Panc1 (cell line): Measurements from ENCODE around the gene SLC25A45. TPM values are rescaled to one million over a fixed set of nuclear protein-coding genes. Genes with fewer than 3 reads are reported as not detected.

Experiments used
- ATAC-seq: fragments of 200-7000 bp; cut with Tn5 transposase; 2 replicates; pipeline ENCODE4 v1.9.1; 2020; ENCODE audit warnings: mild to moderate bottlenecking, moderate library complexity
- BruUV-seq: library from RNA; stranded (reverse); fragments of 400-500 nt; replicated peaks from 2 replicates; lab custom pipeline; 2021; lab: Mats Ljungman, UMichigan
- CTCF ChIA-PET: fragments of 300-600 bp; sonication (Branson Sonifier 250); formaldehyde crosslinking; loops from one replicate; lab custom pipeline; 2022; ENCODE audit warnings: antibody characterized with exemption; lab: Charles Lee
- POLR2A ChIA-PET: fragments of 300-600 bp; sonication (Branson Sonifier 250); formaldehyde crosslinking; loops from one replicate; lab custom pipeline; 2022; ENCODE audit warnings: antibody characterized with exemption; lab: Charles Lee
- DNase-seq: peaks from one replicate; pipeline ENCODE4 v3.0.0-alpha.2; 2010; ENCODE audit warnings: low read depth, low spot score
- H3K27ac ChIP-seq: 2 replicates; pipeline ENCODE4 v1.5.1; 2011; ENCODE audit warnings: mild to moderate bottlenecking, low read length, inconsistent platforms
- H3K27me3 ChIP-seq: fragments of 200-500 bp; sonication (Bioruptor generic); 2 replicates; pipeline ENCODE4 v1.6.0; 2014; ENCODE audit warnings: low read length, inconsistent platforms; ENCODE audit not compliant: control insufficient read depth, insufficient read depth
- H3K36me3 ChIP-seq: fragments of 200-500 bp; sonication (Bioruptor generic); 2 replicates; pipeline ENCODE4 v1.5.1; 2014; ENCODE audit warnings: inconsistent platforms, mild to moderate bottlenecking, low read length, moderate library complexity; ENCODE audit not compliant: control insufficient read depth, insufficient read depth
- H3K4me1 ChIP-seq: 2 replicates; pipeline ENCODE4 v1.5.1; 2011; ENCODE audit warnings: inconsistent platforms, mild to moderate bottlenecking, low read length, moderate library complexity; ENCODE audit not compliant: control insufficient read depth, insufficient read depth
- H3K4me3 ChIP-seq, 2 experiments: 2 replicates each; pipeline ENCODE4 v1.5.1; 2011 to 2012; ENCODE audit warnings: low read depth in 2 of 2, low read length in 2 of 2, mild to moderate bottlenecking in 2 of 2, inconsistent platforms in 1 of 2, moderate library complexity in 1 of 2
- H3K9me3 ChIP-seq: fragments of 200-500 bp; sonication (Bioruptor generic); 2 replicates; pipeline ENCODE4 v1.5.1; 2014; ENCODE audit warnings: low read depth, mild to moderate bottlenecking, inconsistent platforms, low read length, moderate library complexity; ENCODE audit not compliant: control insufficient read depth, insufficient read depth
- POLR2AphosphoS5 ChIP-seq: IDR thresholded peaks from 2 replicates; pipeline ENCODE4 v1.6.1; 2012; ENCODE audit warnings: mild to moderate bottlenecking, low read depth, low read length, moderate library complexity
- SIN3A ChIP-seq: IDR thresholded peaks from 2 replicates; pipeline ENCODE4 v1.6.1; 2012; ENCODE audit warnings: low read depth, mild to moderate bottlenecking, low read length, moderate library complexity, borderline replicate concordance; ENCODE audit not compliant: insufficient read depth
- TCF7L2 ChIP-seq: IDR thresholded peaks from 2 replicates; pipeline ENCODE4 v1.6.1; 2011; ENCODE audit warnings: mild to moderate bottlenecking, low read depth, low read length, inconsistent platforms
- in situ Hi-C: cut with HindIII; loops from 2 replicates; pipeline ENCODE4 v1.10.0; 2016; ENCODE audit warnings: low sequenced_read_pairs, low pct_unique_long_range_greater_than_20kb
- intact Hi-C: fragments of 100-400 bp; cut with micrococcal nuclease; formaldehyde crosslinking; loops from one replicate; pipeline ENCODE4 v1.10.0; 2022; ENCODE audit not compliant: unreplicated experiment
- total RNA-seq: library from RNA; stranded (reverse); gene quantifications from one replicate; pipeline ENCODE4 v1.2.1, GENCODE V29; 2021; ENCODE audit not compliant: unreplicated experiment
- TF ChIP-seq, protein P1 (sequence below), 2 experiments: IDR thresholded peaks; 2 replicates each; pipeline ENCODE4 v1.6.1; 2011 to 2012; ENCODE audit warnings: low read depth in 2 of 2, control low read depth in 1 of 2, low read length in 1 of 2, mild to moderate bottlenecking in 1 of 2, moderate library complexity in 1 of 2; ENCODE audit not compliant: insufficient read depth in 1 of 2
- TF ChIP-seq, protein P2 (sequence below): fragments of 450-650 bp; IDR thresholded peaks from 2 replicates; pipeline ENCODE4 v1.5.1; 2017; ENCODE audit warnings: mild to moderate bottlenecking

Gene SLC25A45
- total RNA-seq, 1 experiment from 2014 or later = 9.8 TPM

GRCh38 chr11:65330544-65330943 is 51.9 kb downstream of the SLC25A45 start:
- ATAC-seq = no peak
- no peaks in the 10 kb centered on the region for H3K9me3 ChIP-seq
- no TSS peak for BruUV-seq
- no peaks in the 10 kb centered on the region for H3K27me3 ChIP-seq
- DNase-seq = no peak
- POLR2A ChIA-PET = interaction anchor here (1.4 kb wide), 1 partner anchor 14 kb away, joined by 10 read pairs; no protein-coding TSS in a partner anchor
- TF ChIP-seq TCF7L2 = no peak
- TF ChIP-seq, protein P1, sequence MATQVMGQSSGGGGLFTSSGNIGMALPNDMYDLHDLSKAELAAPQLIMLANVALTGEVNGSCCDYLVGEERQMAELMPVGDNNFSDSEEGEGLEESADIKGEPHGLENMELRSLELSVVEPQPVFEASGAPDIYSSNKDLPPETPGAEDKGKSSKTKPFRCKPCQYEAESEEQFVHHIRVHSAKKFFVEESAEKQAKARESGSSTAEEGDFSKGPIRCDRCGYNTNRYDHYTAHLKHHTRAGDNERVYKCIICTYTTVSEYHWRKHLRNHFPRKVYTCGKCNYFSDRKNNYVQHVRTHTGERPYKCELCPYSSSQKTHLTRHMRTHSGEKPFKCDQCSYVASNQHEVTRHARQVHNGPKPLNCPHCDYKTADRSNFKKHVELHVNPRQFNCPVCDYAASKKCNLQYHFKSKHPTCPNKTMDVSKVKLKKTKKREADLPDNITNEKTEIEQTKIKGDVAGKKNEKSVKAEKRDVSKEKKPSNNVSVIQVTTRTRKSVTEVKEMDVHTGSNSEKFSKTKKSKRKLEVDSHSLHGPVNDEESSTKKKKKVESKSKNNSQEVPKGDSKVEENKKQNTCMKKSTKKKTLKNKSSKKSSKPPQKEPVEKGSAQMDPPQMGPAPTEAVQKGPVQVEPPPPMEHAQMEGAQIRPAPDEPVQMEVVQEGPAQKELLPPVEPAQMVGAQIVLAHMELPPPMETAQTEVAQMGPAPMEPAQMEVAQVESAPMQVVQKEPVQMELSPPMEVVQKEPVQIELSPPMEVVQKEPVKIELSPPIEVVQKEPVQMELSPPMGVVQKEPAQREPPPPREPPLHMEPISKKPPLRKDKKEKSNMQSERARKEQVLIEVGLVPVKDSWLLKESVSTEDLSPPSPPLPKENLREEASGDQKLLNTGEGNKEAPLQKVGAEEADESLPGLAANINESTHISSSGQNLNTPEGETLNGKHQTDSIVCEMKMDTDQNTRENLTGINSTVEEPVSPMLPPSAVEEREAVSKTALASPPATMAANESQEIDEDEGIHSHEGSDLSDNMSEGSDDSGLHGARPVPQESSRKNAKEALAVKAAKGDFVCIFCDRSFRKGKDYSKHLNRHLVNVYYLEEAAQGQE (IDR thresholded peaks at IDR 0.05; ENCODE audit: insufficient read depth in 1 of 2, low read depth in 2 of 2, low read length in 1 of 2) = no peak
- TF ChIP-seq, protein P2, sequence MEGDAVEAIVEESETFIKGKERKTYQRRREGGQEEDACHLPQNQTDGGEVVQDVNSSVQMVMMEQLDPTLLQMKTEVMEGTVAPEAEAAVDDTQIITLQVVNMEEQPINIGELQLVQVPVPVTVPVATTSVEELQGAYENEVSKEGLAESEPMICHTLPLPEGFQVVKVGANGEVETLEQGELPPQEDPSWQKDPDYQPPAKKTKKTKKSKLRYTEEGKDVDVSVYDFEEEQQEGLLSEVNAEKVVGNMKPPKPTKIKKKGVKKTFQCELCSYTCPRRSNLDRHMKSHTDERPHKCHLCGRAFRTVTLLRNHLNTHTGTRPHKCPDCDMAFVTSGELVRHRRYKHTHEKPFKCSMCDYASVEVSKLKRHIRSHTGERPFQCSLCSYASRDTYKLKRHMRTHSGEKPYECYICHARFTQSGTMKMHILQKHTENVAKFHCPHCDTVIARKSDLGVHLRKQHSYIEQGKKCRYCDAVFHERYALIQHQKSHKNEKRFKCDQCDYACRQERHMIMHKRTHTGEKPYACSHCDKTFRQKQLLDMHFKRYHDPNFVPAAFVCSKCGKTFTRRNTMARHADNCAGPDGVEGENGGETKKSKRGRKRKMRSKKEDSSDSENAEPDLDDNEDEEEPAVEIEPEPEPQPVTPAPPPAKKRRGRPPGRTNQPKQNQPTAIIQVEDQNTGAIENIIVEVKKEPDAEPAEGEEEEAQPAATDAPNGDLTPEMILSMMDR = no peak
- no peak for TF ChIP-seq POLR2AphosphoS5
- no peak for TF ChIP-seq SIN3A
- H3K27ac ChIP-seq = no peak overlapping the region
- H3K4me3 ChIP-seq = no peak overlapping the region; a peak in 1 of 4 replicates
- no peaks in the 10 kb centered on the region; the same call in 1 of the 2 replicates for H3K36me3 ChIP-seq
- in situ Hi-C loops = no loop called here
- H3K4me1 ChIP-seq = peaks cover 10% of the 10 kb centered on the region
- CTCF ChIA-PET = interaction anchor here (0.5 to 4.0 kb wide), 11 partner anchors 14 to 582 kb away, joined by 3 to 88 read pairs (median 4); partner anchors contain the start of genes CDC42EP2 and POLA2
- intact Hi-C loops = loop anchor here (1.0 kb wide), 1 partner anchor 55 kb away; no protein-coding TSS in a partner anchor

DNA sequence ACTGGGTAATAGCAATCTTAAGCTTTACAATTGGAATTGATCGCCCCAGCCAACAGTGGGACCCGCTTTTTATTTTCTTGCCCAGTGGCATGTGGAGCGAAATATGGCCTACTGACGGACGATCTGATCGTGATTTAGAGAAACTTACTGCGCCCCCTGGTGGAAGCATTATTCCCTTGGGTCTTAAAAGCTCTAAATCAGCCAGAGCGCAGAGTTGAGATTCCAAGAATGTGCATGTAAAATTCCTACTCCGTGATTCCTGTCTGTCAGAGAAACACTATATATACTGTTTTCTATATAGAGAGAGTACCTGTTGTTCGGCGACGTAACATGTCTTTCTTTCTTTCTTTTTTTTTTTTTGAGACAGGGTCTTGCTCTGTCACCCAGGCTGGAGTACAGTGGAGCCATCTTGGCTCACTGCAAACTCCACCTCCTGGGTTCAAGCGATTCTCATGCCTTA is 52.5 kb downstream of the SLC25A45 start:
- DNase-seq (peak; percentile 80), ATAC-seq (peak; percentile 56)
- in situ Hi-C loops = no loop called here
- Histone ChIP-seq H3K9me3 (no peaks in the 10 kb centered on the region), H3K4me3 (peak overlapping the region in 1 of 2 experiments; percentile 0; a peak in 1 of 4 replicates), H3K27ac (0 out of 2 replicates have a peak overlapping the region, but pooled peaks have one; percentile 5), H3K4me1 (peaks cover 5% of the 10 kb centered on the region), H3K27me3 (no peaks in the 10 kb centered on the region), H3K36me3 (no peaks in the 10 kb centered on the region; the same call in 1 of the 2 replicates)
- ChIA-PET CTCF (interaction anchor here (0.5 to 4.0 kb wide), 15 partner anchors 14 to 583 kb away, joined by 3 to 88 read pairs (median 4); partner anchors contain the start of genes CDC42EP2 and POLA2), POLR2A (interaction anchor here (1.4 kb wide), 1 partner anchor 13 kb away, joined by 10 read pairs; no protein-coding TSS in a partner anchor)
- BruUV-seq = no TSS peak
- intact Hi-C loops = loop anchor here (1.0 kb wide), 1 partner anchor 55 kb away; no protein-coding TSS in a partner anchor
- TF ChIP-seq TCF7L2 (no peak), SIN3A (no peak)
- TF ChIP-seq, protein P2 = peak; percentile 94
